HepG2 (cell line): ENCODE results near the gene WWP2. TPM values are rescaled to one million over a fixed set of nuclear protein-coding genes. Genes with fewer than 3 reads are reported as not detected.

ENCODE experiments used
- ATAC-seq: fragments of 200-7000 bp; cut with Tn5 transposase; 3 replicates; pipeline ENCODE4 v1.9.1; 2020; ENCODE audit warnings: mild to moderate bottlenecking, moderate library complexity
- BruUV-seq: library from RNA; stranded (reverse); fragments of 400-500 nt; replicated peaks from 2 replicates; lab custom pipeline; 2021; lab: Mats Ljungman, UMichigan
- CTCF ChIA-PET: fragments of 300-600 bp; formaldehyde crosslinking; extraction: SDS; loops from one replicate; lab custom pipeline; 2021; ENCODE audit warnings: low total read pairs, inconsistent platforms, low intra/inter-chr PET ratio; lab: Yijun Ruan, JAX
- POLR2A ChIA-PET: fragments of 350-600 bp; sonication (Branson Sonifier 250); formaldehyde crosslinking; loops from one replicate; lab custom pipeline; 2020; ENCODE audit warnings: antibody characterized with exemption, inconsistent platforms; lab: Yijun Ruan, JAX
- DNase-seq: peaks from one replicate; pipeline ENCODE4 v3.0.0-alpha.2; 2015; ENCODE audit warnings: low spot score
- FAIRE-seq: peaks from 3 replicates; lab custom pipeline; 2011; peaks lifted over from hg19 to GRCh38; lab: Jason Lieb, UNC
- H2AFZ ChIP-seq: one replicate; pipeline ENCODE4 v1.6.1; 2011; ENCODE audit warnings: low read length, inconsistent platforms
- H3K27ac ChIP-seq: fragments of 300-600 bp; 3 replicates; pipeline ENCODE4 v1.8.0; 2011; ENCODE audit warnings: mixed run types, mild to moderate bottlenecking, mixed read lengths, low read length, inconsistent platforms; ENCODE audit not compliant: insufficient read depth; ENCODE audit errors: extremely low read length
- H3K27me3 ChIP-seq, 2 experiments: fragments of 200-600 bp in 1 of 2; 2 replicates in 1 of 2; 3 replicates in 1 of 2; pipeline versions ENCODE4 v1.6.0 to v1.8.0; 2011; ENCODE audit warnings: low read length in 2 of 2, mild to moderate bottlenecking in 2 of 2, moderate library complexity in 2 of 2, inconsistent platforms in 1 of 2; ENCODE audit not compliant: insufficient read depth in 2 of 2, control insufficient read depth in 1 of 2
- H3K36me3 ChIP-seq, 2 experiments: fragments of 200-600 bp in 1 of 2; replicated peaks in 1 of 2; 2 replicates in 1 of 2; 3 replicates in 1 of 2; pipeline versions ENCODE4 v1.5.1 to v1.8.0; 2011; ENCODE audit warnings: low read length in 2 of 2, inconsistent platforms in 1 of 2; ENCODE audit not compliant: insufficient read depth in 2 of 2, control insufficient read depth in 1 of 2
- H3K4me1 ChIP-seq: 2 replicates; pipeline ENCODE4 v1.5.1; 2012; ENCODE audit warnings: low read length, inconsistent platforms; ENCODE audit not compliant: insufficient read depth
- H3K4me2 ChIP-seq: 2 replicates; pipeline ENCODE4 v1.6.0; 2011; ENCODE audit warnings: low read depth, low read length, inconsistent platforms
- H3K4me3 ChIP-seq, 3 experiments: fragments of 200-600 bp in 1 of 3; sonication (generic), shearing (Covaris generic) in 1 of 3; replicated peaks in 1 of 3; 2 replicates each; pipeline ENCODE4 v1.5.1; 2011 to 2016; ENCODE audit warnings: low read length in 3 of 3, inconsistent platforms in 2 of 3, low read depth in 2 of 3, mild to moderate bottlenecking in 2 of 3, control low read depth in 1 of 3, mixed read lengths in 1 of 3; ENCODE audit not compliant: insufficient read depth in 1 of 3
- H3K79me2 ChIP-seq: one replicate; pipeline ENCODE4 v1.6.1; 2011; ENCODE audit warnings: low read length, inconsistent platforms; ENCODE audit not compliant: insufficient read depth
- H3K9ac ChIP-seq: 2 replicates; pipeline ENCODE4 v1.6.0; 2011; ENCODE audit warnings: mild to moderate bottlenecking, low read depth, low read length, inconsistent platforms; ENCODE audit not compliant: insufficient read depth
- H3K9me3 ChIP-seq: 2 replicates; pipeline ENCODE4 v1.5.1; 2012; ENCODE audit warnings: mild to moderate bottlenecking, low read length
- H4K20me1 ChIP-seq: 2 replicates; pipeline ENCODE4 v1.6.0; 2011; ENCODE audit warnings: inconsistent platforms, mild to moderate bottlenecking, low read length, moderate library complexity; ENCODE audit not compliant: insufficient read depth
- ATF1 ChIP-seq: IDR thresholded peaks from 2 replicates; pipeline ENCODE4 v1.6.1; 2016; ENCODE audit warnings: mild to moderate bottlenecking, control low read depth
- ATF7-NPFF ChIP-seq: sonication (generic); formaldehyde crosslinking; IDR thresholded peaks from 2 replicates; pipeline ENCODE4 v1.8.1; 2023; ENCODE audit warnings: mild to moderate bottlenecking, low read depth, missing genetic modification reagents, moderate library complexity
- CCDC6 ChIP-seq: sonication (generic); formaldehyde crosslinking; IDR thresholded peaks from 2 replicates; pipeline ENCODE4 v1.8.1; 2022; ENCODE audit warnings: mild to moderate bottlenecking, missing genetic modification reagents, moderate library complexity
- ISX ChIP-seq: sonication (generic); formaldehyde crosslinking; conservative IDR thresholded peaks from 2 replicates; pipeline ENCODE4 v1.5.0; 2020; ENCODE audit warnings: missing genetic modification reagents
- KDM2A ChIP-seq: sonication (generic); formaldehyde crosslinking; IDR thresholded peaks from 2 replicates; pipeline ENCODE4 v1.4.0; 2020; ENCODE audit warnings: low read depth, missing genetic modification reagents, borderline replicate concordance
- MXD3 ChIP-seq: IDR thresholded peaks from 2 replicates; pipeline ENCODE4 v1.6.1; 2016; ENCODE audit warnings: mild to moderate bottlenecking, missing biosample characterization, missing genetic modification reagents
- TGIF2 ChIP-seq: IDR thresholded peaks from 2 replicates; pipeline ENCODE4 v1.6.1; 2016; ENCODE audit warnings: control low read depth, missing compliant biosample characterization
- ZNF230 ChIP-seq: sonication (generic); formaldehyde crosslinking; IDR thresholded peaks from 2 replicates; pipeline ENCODE4 v1.4.0; 2020; ENCODE audit warnings: mild to moderate bottlenecking, missing genetic modification reagents
- ZNF326 ChIP-seq: sonication (generic); formaldehyde crosslinking; IDR thresholded peaks from 2 replicates; pipeline ENCODE4 v1.4.0; 2020; ENCODE audit warnings: missing genetic modification reagents, borderline replicate concordance
- ZNF335 ChIP-seq: sonication (generic); formaldehyde crosslinking; IDR thresholded peaks from 2 replicates; pipeline ENCODE4 v1.4.0; 2020; ENCODE audit warnings: missing genetic modification reagents
- ZNF607 ChIP-seq: sonication (generic); formaldehyde crosslinking; IDR thresholded peaks from 2 replicates; pipeline ENCODE4 v1.5.1; 2020; ENCODE audit warnings: missing genetic modification reagents, mild to moderate bottlenecking, borderline replicate concordance
- ZNF652 ChIP-seq: IDR thresholded peaks from 2 replicates; pipeline ENCODE4 v1.6.1; 2016; ENCODE audit warnings: low read depth, borderline replicate concordance
- ZNF776 ChIP-seq: sonication (generic); formaldehyde crosslinking; IDR thresholded peaks from 2 replicates; pipeline ENCODE4 v1.4.0; 2020; ENCODE audit warnings: mild to moderate bottlenecking, missing genetic modification reagents
- WGBS: methylation state at CpG from one replicate; pipeline ENCODE4 v1.1.6; 2017; ENCODE audit warnings: low lambda C conversion rate; 5-methylcytosine and 5-hydroxymethylcytosine counted together
- in situ Hi-C: cut with HindIII; loops from 2 replicates; pipeline ENCODE4 v1.10.0; 2017; ENCODE audit warnings: low pct_unique_long_range_greater_than_20kb; ENCODE audit not compliant: extremely low pct_ligation_motif_present
- intact Hi-C: fragments of 100-400 bp; cut with micrococcal nuclease; formaldehyde crosslinking; loops from one replicate; pipeline ENCODE4 v1.10.0; 2022; ENCODE audit not compliant: unreplicated experiment
- polyA plus RNA-seq, 8 experiments: library from polyadenylated mRNA; depleted of rRNA in 3 of 8; stranded (reverse) in 7 of 8; unstranded in 1 of 8; fragments of >200 nt; fragmentation: Illumina TruSeq in 4 of 8; extraction: Trizol in 4 of 8; gene quantifications; 2 replicates each; pipeline versions ENCODE4 v1.2.1 to v1.2.3, GENCODE V29; 2011 to 2016; ENCODE audit warnings: low read depth in 4 of 8, missing spikeins in 1 of 8, mixed read lengths in 1 of 8; ENCODE audit not compliant: insufficient read depth in 1 of 8
- total RNA-seq, 5 experiments: library from RNA; depleted of rRNA; stranded (reverse); fragments of >200 nt; fragmentation: Illumina TruSeq; extraction: Trizol; gene quantifications; 2 replicates each; pipeline ENCODE4 v1.2.3, GENCODE V29; 2016; ENCODE audit warnings: low read depth in 1 of 5
- TF ChIP-seq, protein P1 (sequence below): sonication (generic); formaldehyde crosslinking; IDR thresholded peaks from 2 replicates; pipeline ENCODE4 v1.4.0; 2020; ENCODE audit warnings: missing genetic modification reagents, mild to moderate bottlenecking, borderline replicate concordance
- TF ChIP-seq, protein P2 (sequence below): sonication (generic); formaldehyde crosslinking; IDR thresholded peaks from 2 replicates; pipeline ENCODE4 v1.5.0; 2020; ENCODE audit warnings: missing genetic modification reagents
- TF ChIP-seq, protein P3 (sequence below): sonication (generic); formaldehyde crosslinking; IDR thresholded peaks from 2 replicates; pipeline ENCODE4 v1.5.0; 2020; ENCODE audit warnings: mild to moderate bottlenecking, missing genetic modification reagents, moderate library complexity

WWP2 gene
- total and polyA plus RNA-seq, 2 of the 13 experiments (the other 11 are each of a cell fraction or from before 2014, with no cell fraction given), result 11.4 to 28.2 TPM

- TF ChIP-seq, protein P1, sequence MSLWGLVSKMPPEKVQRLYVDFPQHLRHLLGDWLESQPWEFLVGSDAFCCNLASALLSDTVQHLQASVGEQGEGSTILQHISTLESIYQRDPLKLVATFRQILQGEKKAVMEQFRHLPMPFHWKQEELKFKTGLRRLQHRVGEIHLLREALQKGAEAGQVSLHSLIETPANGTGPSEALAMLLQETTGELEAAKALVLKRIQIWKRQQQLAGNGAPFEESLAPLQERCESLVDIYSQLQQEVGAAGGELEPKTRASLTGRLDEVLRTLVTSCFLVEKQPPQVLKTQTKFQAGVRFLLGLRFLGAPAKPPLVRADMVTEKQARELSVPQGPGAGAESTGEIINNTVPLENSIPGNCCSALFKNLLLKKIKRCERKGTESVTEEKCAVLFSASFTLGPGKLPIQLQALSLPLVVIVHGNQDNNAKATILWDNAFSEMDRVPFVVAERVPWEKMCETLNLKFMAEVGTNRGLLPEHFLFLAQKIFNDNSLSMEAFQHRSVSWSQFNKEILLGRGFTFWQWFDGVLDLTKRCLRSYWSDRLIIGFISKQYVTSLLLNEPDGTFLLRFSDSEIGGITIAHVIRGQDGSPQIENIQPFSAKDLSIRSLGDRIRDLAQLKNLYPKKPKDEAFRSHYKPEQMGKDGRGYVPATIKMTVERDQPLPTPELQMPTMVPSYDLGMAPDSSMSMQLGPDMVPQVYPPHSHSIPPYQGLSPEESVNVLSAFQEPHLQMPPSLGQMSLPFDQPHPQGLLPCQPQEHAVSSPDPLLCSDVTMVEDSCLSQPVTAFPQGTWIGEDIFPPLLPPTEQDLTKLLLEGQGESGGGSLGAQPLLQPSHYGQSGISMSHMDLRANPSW (CRISPR knock-in tag), result no peak
- TF ChIP-seq, protein P2, sequence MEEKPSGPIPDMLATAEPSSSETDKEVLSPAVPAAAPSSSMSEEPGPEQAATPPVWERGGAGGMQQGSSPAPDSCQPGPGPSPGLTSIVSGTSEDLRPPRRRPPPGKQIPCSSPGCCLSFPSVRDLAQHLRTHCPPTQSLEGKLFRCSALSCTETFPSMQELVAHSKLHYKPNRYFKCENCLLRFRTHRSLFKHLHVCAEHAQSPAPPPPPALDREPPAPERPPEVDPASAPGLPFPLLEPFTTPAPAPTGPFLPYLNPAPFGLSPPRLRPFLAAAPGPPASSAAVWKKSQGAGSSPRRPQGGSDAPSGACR (CRISPR knock-in tag), result peak; percentile 2; the same call in 1 of the 2 replicates
- no peak for TF ChIP-seq ZNF652 (CRISPR knock-in tag)
- 0 out of 2 replicates have a peak, but pooled peaks have one; percentile 14 for TF ChIP-seq CCDC6 (CRISPR knock-in tag)
- 0 out of 2 replicates have a peak, but pooled peaks have one; percentile 16 for TF ChIP-seq ISX (CRISPR knock-in tag)
Observed at GRCh38 chr16:69754143-69754468, 8.0 kb upstream of the WWP2 start (continued).

- ChIA-PET CTCF (interaction anchor here (1.4 to 2.0 kb wide), 2 partner anchors 45 to 176 kb away, joined by 4 to 38 read pairs; no protein-coding TSS in a partner anchor), POLR2A (interaction anchor here (0.6 to 8.5 kb wide), 24 partner anchors 8 to 415 kb away, joined by 3 to 211 read pairs (median 5); partner anchors contain the start of genes NFAT5, NIP7, NQO1 and TERF2)
- H2AFZ ChIP-seq, result no peak within 1 kb of the TSS
- H3K4me3 ChIP-seq, result peak within 1 kb of the TSS; percentile 96 to 100 (median 100)
- peak; percentile 28 for FAIRE-seq
- intact Hi-C loops, result loop anchor here (1.0 kb wide), 3 partner anchors 28 to 358 kb away; partner anchors contain the start of gene NQO1
- H3K27me3 ChIP-seq, result peaks cover 0 to 5% of the 10 kb centered on the region in 2 experiments; a peak in 1 of 5 replicates
- WGBS, result 1% methylated on average over 45 of the region's 58 CpGs
- peak; percentile 96 for ATAC-seq
- H3K79me2 ChIP-seq, result peaks cover 46% of the 10 kb centered on the region
- H3K4me1 ChIP-seq, result peaks cover 40% of the 10 kb centered on the region
- H3K9ac ChIP-seq, result peak within 1 kb of the TSS; percentile 98
- peaks cover 5 to 28% of the 10 kb centered on the region in 2 experiments for H3K36me3 ChIP-seq
- DNase-seq, result peak; percentile 96
- peak within 1 kb of the TSS; percentile 90 for H3K4me2 ChIP-seq
- in situ Hi-C loops, result loop anchor here (5.0 kb wide), 1 partner anchor 42 kb away; no protein-coding TSS in a partner anchor
- H4K20me1 ChIP-seq, result no peaks in the 10 kb centered on the region
- peak within 1 kb of the TSS; percentile 74 for H3K27ac ChIP-seq
- H3K9me3 ChIP-seq, result no peaks in the 10 kb centered on the region
- TSS peak; percentile 68 for BruUV-seq
- TF ChIP-seq, protein P3, sequence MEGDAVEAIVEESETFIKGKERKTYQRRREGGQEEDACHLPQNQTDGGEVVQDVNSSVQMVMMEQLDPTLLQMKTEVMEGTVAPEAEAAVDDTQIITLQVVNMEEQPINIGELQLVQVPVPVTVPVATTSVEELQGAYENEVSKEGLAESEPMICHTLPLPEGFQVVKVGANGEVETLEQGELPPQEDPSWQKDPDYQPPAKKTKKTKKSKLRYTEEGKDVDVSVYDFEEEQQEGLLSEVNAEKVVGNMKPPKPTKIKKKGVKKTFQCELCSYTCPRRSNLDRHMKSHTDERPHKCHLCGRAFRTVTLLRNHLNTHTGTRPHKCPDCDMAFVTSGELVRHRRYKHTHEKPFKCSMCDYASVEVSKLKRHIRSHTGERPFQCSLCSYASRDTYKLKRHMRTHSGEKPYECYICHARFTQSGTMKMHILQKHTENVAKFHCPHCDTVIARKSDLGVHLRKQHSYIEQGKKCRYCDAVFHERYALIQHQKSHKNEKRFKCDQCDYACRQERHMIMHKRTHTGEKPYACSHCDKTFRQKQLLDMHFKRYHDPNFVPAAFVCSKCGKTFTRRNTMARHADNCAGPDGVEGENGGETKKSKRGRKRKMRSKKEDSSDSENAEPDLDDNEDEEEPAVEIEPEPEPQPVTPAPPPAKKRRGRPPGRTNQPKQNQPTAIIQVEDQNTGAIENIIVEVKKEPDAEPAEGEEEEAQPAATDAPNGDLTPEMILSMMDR (CRISPR knock-in tag), result peak; percentile 100
- TF ChIP-seq ZNF230 (CRISPR knock-in tag) (peak; percentile 98), MXD3 (CRISPR knock-in tag) (peak; percentile 94), ZNF776 (peak; percentile 97), KDM2A (CRISPR knock-in tag) (peak; percentile 98), ZNF326 (no peak; the same call in 1 of the 2 replicates), ATF7-NPFF (peak; percentile 93), ZNF335 (CRISPR knock-in tag) (0 out of 2 replicates have a peak, but pooled peaks have one; percentile 72), TGIF2 (peak; percentile 47), ATF1 (CRISPR knock-in tag) (no peak), ZNF607 (CRISPR knock-in tag) (peak; percentile 87; the same call in 1 of the 2 replicates)
Observed at GRCh38 chr16:69754469-69755310, 7.4 kb upstream of the WWP2 start, which contains the start of gene NOB1. Gene NOB1, minus strand, starts transcription at chr16:69754926. Its CDS starts 16 bp downstream, at chr16:69754910.
